Trophoblast cell (in vitro differentiated cells and primary cell): ENCODE data around the gene CD248.
A peak's percentile ranks its signal among the peaks of the same experiment; 100 is the strongest.

Experiments
- DNase-seq, 2 donors: peaks; one replicate each; pipeline ENCODE4 v3.0.0-alpha.2; 2016
- H2AFZ ChIP-seq: 2 replicates; pipeline ENCODE4 v1.6.1; 2013; ENCODE audit warnings: low read length, moderate library complexity, mild to moderate bottlenecking; ENCODE audit not compliant: insufficient read depth, poor library complexity
- H2AK5ac ChIP-seq: 2 replicates; pipeline ENCODE4 v1.6.1; 2013; ENCODE audit warnings: mild to moderate bottlenecking, low read length
- H2BK120ac ChIP-seq: 2 replicates; pipeline ENCODE4 v1.6.1; 2013; ENCODE audit warnings: low read length, mild to moderate bottlenecking, moderate library complexity; ENCODE audit not compliant: insufficient read depth, poor library complexity
- H2BK12ac ChIP-seq: 2 replicates; pipeline ENCODE4 v1.6.1; 2013; ENCODE audit warnings: mild to moderate bottlenecking, low read length, moderate library complexity
- H2BK5ac ChIP-seq: 2 replicates; pipeline ENCODE4 v1.6.1; 2013; ENCODE audit warnings: low read length, low read depth, moderate library complexity, mild to moderate bottlenecking; ENCODE audit not compliant: poor library complexity
- H3K14ac ChIP-seq: 2 replicates; pipeline ENCODE4 v1.6.1; 2013; ENCODE audit warnings: mild to moderate bottlenecking, low read length
- H3K18ac ChIP-seq: 2 replicates; pipeline ENCODE4 v1.6.1; 2013; ENCODE audit warnings: mild to moderate bottlenecking, low read length
- H3K23ac ChIP-seq: 2 replicates; pipeline ENCODE4 v1.6.1; 2013; ENCODE audit warnings: low read length
- H3K27ac ChIP-seq: 2 replicates; pipeline ENCODE4 v1.5.1; 2013; ENCODE audit warnings: low read depth, mild to moderate bottlenecking, inconsistent platforms, low read length, moderate library complexity
- H3K27me3 ChIP-seq: 2 replicates; pipeline ENCODE4 v1.6.1; 2013; ENCODE audit warnings: inconsistent platforms, mild to moderate bottlenecking, low read length, moderate library complexity; ENCODE audit not compliant: insufficient read depth
- H3K36me3 ChIP-seq, 2 experiments: 1 replicate in 1 of 2; 2 replicates in 1 of 2; pipeline ENCODE4 v1.6.1; 2013; ENCODE audit warnings: low read length in 2 of 2, mild to moderate bottlenecking in 2 of 2, moderate library complexity in 1 of 2; ENCODE audit not compliant: insufficient read depth in 2 of 2, control insufficient read depth in 1 of 2
- H3K4ac ChIP-seq: 2 replicates; pipeline ENCODE4 v1.6.1; 2013; ENCODE audit warnings: low read depth, mild to moderate bottlenecking, low read length, moderate library complexity
- H3K4me1 ChIP-seq, 2 experiments: 1 replicate in 1 of 2; 2 replicates in 1 of 2; pipeline ENCODE4 v1.6.1; 2013; ENCODE audit warnings: low read length in 2 of 2, mild to moderate bottlenecking in 2 of 2, moderate library complexity in 1 of 2; ENCODE audit not compliant: insufficient read depth in 2 of 2, control insufficient read depth in 1 of 2
- H3K4me2 ChIP-seq: 2 replicates; pipeline ENCODE4 v1.6.1; 2013; ENCODE audit warnings: inconsistent platforms, mild to moderate bottlenecking, low read length, moderate library complexity
- H3K4me3 ChIP-seq: 2 replicates; pipeline ENCODE4 v1.5.1; 2013; ENCODE audit warnings: mild to moderate bottlenecking, low read depth, low read length, inconsistent platforms
- H3K79me1 ChIP-seq: one replicate; pipeline ENCODE4 v1.6.1; 2013; ENCODE audit warnings: low read length
- H3K79me2 ChIP-seq: 2 replicates; pipeline ENCODE4 v1.6.1; 2013; ENCODE audit warnings: low read length, mild to moderate bottlenecking; ENCODE audit not compliant: control insufficient read depth, insufficient read depth, poor library complexity
- H3K9ac ChIP-seq: 2 replicates; pipeline ENCODE4 v1.6.1; 2013; ENCODE audit warnings: mild to moderate bottlenecking, low read length
- H3K9me3 ChIP-seq: 2 replicates; pipeline ENCODE4 v1.6.1; 2013; ENCODE audit warnings: low read depth, mild to moderate bottlenecking, control low read depth, inconsistent platforms, low read length; ENCODE audit not compliant: insufficient read depth
- H4K12ac ChIP-seq: 2 replicates; pipeline ENCODE4 v1.6.1; 2013; ENCODE audit warnings: low read depth, mild to moderate bottlenecking, low read length, moderate library complexity
- H4K8ac ChIP-seq: 2 replicates; pipeline ENCODE4 v1.6.1; 2013; ENCODE audit warnings: low read depth, mild to moderate bottlenecking, low read length, moderate library complexity
- H4K91ac ChIP-seq: one replicate; pipeline ENCODE4 v1.6.1; 2013; ENCODE audit warnings: low read depth, mild to moderate bottlenecking, low read length, moderate library complexity
- WGBS: extraction: QIAGEN DNeasy Blood & Tissue Kit; methylation state at CpG from one replicate; pipeline ENCODE4 v1.1.7; 2013; ENCODE audit warnings: missing lambda C conversion rate; ENCODE audit not compliant: insufficient read length, insufficient coverage; ENCODE audit errors: extremely low coverage; 5-methylcytosine and 5-hydroxymethylcytosine counted together

Gene CD248

DNA sequence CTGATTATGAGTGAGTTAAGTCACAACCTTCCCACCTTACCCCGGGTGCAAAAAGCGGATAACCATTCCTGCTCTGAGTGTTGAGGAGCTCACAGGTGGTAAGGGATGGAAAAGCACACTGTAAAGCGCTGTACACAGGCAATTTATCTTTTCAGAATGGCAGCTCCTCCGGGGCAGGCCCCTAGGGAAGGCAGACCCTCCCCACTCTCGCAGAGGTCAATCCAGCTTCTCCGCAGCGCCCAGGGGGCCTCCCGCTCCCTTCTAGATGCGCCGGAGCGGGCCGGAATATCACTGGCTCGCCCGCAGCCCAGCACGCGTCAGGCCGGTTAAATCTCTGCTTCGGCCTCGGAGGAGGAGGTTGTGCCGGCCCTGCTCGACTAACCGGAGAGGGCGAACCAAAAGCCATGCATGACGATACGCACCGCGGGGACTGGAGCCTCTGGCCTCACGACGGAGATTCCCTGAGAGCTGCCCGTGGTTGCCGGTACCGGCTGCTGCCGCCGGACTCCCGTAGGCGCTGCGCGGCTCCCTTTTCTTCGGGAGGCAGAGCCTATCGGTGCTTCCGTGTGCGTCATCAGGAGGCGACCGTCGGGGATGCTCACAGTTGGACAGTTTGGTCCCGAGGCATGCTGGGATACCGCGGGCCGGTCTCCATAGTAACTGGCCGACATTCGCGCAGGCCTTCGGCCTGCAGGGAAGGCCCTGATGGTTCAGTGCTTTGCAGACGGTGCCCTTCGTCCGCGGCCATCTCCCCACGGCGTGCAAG, 27.9 kb upstream of the CD248 start, which contains the start of gene BRMS1:
BRMS1 (minus strand) TSS at position 555 of the 766 bp plus-strand sequence. CDS start 2,870 bp downstream, outside the sequence.
- no CpG with 5 or more reads among the region's 59 CpGs for WGBS
- Histone ChIP-seq H3K27me3 (no peaks in the 10 kb centered on the region), H3K9me3 (peaks cover 4% of the 10 kb centered on the region)

DNA sequence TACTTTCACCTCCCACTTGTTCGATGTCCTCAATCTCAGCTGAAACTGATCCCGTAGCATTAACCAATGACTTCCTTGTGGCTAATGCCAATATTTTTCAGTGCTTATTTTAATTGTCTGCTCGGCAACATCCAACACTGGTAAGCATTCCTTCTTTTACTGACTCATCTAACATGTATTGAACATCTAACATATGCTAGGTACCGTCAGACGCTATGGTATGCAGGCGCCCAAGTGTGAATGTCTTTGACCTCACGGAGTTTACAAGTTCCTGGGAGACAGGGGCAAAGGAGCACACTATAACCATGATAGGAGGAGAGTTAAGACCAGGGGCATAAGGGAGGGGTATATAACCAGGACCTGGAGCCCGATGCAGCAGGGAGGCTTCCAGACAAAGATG, 26.3 kb upstream of the CD248 start:
- H3K9ac ChIP-seq = no peak overlapping the region
- no peak overlapping the region for H3K4ac ChIP-seq
- no peak overlapping the region for H3K14ac ChIP-seq
- no peak overlapping the region for H2AFZ ChIP-seq
- H3K27ac ChIP-seq = no peak overlapping the region
- H3K4me3 ChIP-seq = no peak overlapping the region
- DNase-seq = peak in 1 of 2 donors; percentile 9
- H2AK5ac ChIP-seq = no peak overlapping the region
- H2BK12ac ChIP-seq = no peak overlapping the region
- H3K4me1 ChIP-seq = peaks cover 9 to 12% of the 10 kb centered on the region in 2 experiments
- H3K23ac ChIP-seq = no peak overlapping the region
- H3K27me3 ChIP-seq = no peaks in the 10 kb centered on the region
- no peak overlapping the region for H4K12ac ChIP-seq
- no peak overlapping the region for H2BK5ac ChIP-seq
- peaks cover 4% of the 10 kb centered on the region for H3K9me3 ChIP-seq
- peaks cover 11% of the 10 kb centered on the region for H3K79me1 ChIP-seq
- H3K4me2 ChIP-seq = no peak overlapping the region
- peaks cover 10% of the 10 kb centered on the region for H3K79me2 ChIP-seq
- H4K8ac ChIP-seq = no peak overlapping the region
- WGBS = no CpG with 5 or more reads among the region's 8 CpGs
- no peak overlapping the region for H4K91ac ChIP-seq
- no peak overlapping the region for H3K18ac ChIP-seq
- H2BK120ac ChIP-seq = no peak overlapping the region
- H3K36me3 ChIP-seq = peaks cover 36 to 40% of the 10 kb centered on the region in 2 experiments

More for the DNA sequence above, 27.9 kb upstream of the CD248 start, which contains the start of gene BRMS1:
- Histone ChIP-seq H2BK12ac (no peak within 1 kb of the TSS), H3K4me3 (peak within 1 kb of the TSS; percentile 98), H3K27ac (no peak within 1 kb of the TSS), H3K4ac (peak within 1 kb of the TSS; percentile 76), H2BK5ac (peak within 1 kb of the TSS; percentile 18), H4K8ac (peak within 1 kb of the TSS; percentile 92), H4K12ac (peak within 1 kb of the TSS; percentile 54), H2AK5ac (peak within 1 kb of the TSS; percentile 71), H3K4me1 (peaks cover 9 to 12% of the 10 kb centered on the region in 2 experiments), H3K23ac (no peak within 1 kb of the TSS), H4K91ac (peak within 1 kb of the TSS; percentile 52), H2AFZ (peak within 1 kb of the TSS; percentile 76), H3K9ac (peak within 1 kb of the TSS; percentile 95), H3K14ac (peak within 1 kb of the TSS; percentile 62), H3K36me3 (peaks cover 26% of the 10 kb centered on the region in 2 experiments), H2BK120ac (peak within 1 kb of the TSS; percentile 55), H3K18ac (peak within 1 kb of the TSS; percentile 58), H3K4me2 (peak within 1 kb of the TSS; percentile 96), H3K79me2 (peaks cover 10% of the 10 kb centered on the region), H3K79me1 (peaks cover 11% of the 10 kb centered on the region)
- DNase-seq = peak; percentile 97 to 98

- H3K79me2 ChIP-seq = peaks cover 5% of the 10 kb centered on the region
- H2AK5ac ChIP-seq = no peak overlapping the region
- H2AFZ ChIP-seq = no peak overlapping the region
- peaks cover 4% of the 10 kb centered on the region for H3K9me3 ChIP-seq
- H2BK5ac ChIP-seq = no peak overlapping the region
- H3K27ac ChIP-seq = no peak overlapping the region
- H3K36me3 ChIP-seq = peaks cover 46 to 47% of the 10 kb centered on the region in 2 experiments
- H4K91ac ChIP-seq = no peak overlapping the region
- no peak overlapping the region for H3K9ac ChIP-seq
- no peak overlapping the region for H4K12ac ChIP-seq
- WGBS = no CpG with 5 or more reads among the region's 21 CpGs
- no peak overlapping the region for H2BK12ac ChIP-seq
- no peaks in the 10 kb centered on the region for H3K27me3 ChIP-seq
- H3K23ac ChIP-seq = no peak overlapping the region
- no peak overlapping the region for H3K14ac ChIP-seq
- no peak overlapping the region for H3K4me3 ChIP-seq
- no peak overlapping the region for H3K4me2 ChIP-seq
- H3K18ac ChIP-seq = no peak overlapping the region
- H2BK120ac ChIP-seq = no peak overlapping the region
- DNase-seq = no peak
- H3K4me1 ChIP-seq = peaks cover 5 to 6% of the 10 kb centered on the region in 2 experiments
- H3K4ac ChIP-seq = no peak overlapping the region
- H4K8ac ChIP-seq = no peak overlapping the region
- H3K79me1 ChIP-seq = peaks cover 3% of the 10 kb centered on the region
Measured at GRCh38 chr11:66341502-66342126, 24.8 kb upstream of the CD248 start.

- Histone ChIP-seq H4K91ac (no peak overlapping the region), H3K18ac (no peak overlapping the region), H3K9me3 (peaks cover 4% of the 10 kb centered on the region), H3K79me1 (peaks cover 7% of the 10 kb centered on the region), H4K12ac (no peak overlapping the region), H3K79me2 (peaks cover 8% of the 10 kb centered on the region), H2BK12ac (no peak overlapping the region), H3K27ac (no peak overlapping the region), H3K36me3 (peaks cover 46 to 47% of the 10 kb centered on the region in 2 experiments), H3K4me2 (no peak overlapping the region), H2BK5ac (no peak overlapping the region), H3K27me3 (no peaks in the 10 kb centered on the region), H2AK5ac (no peak overlapping the region), H3K14ac (no peak overlapping the region), H2BK120ac (no peak overlapping the region), H4K8ac (no peak overlapping the region), H3K4me3 (no peak overlapping the region), H3K4me1 (peaks cover 8 to 9% of the 10 kb centered on the region in 2 experiments), H3K4ac (no peak overlapping the region), H2AFZ (no peak overlapping the region), H3K23ac (no peak overlapping the region), H3K9ac (no peak overlapping the region)
- DNase-seq = no peak
- no CpG with 5 or more reads among the region's 28 CpGs for WGBS
Measured at GRCh38 chr11:66340596-66341501, 24.0 kb upstream of the CD248 start.
